OCI-LY7 (cell line): Measurements from ENCODE around the gene MAST1.

Source experiments
- EZH2phosphoT487 ChIP-seq: fragments of 200-600 bp; sonication (generic); IDR thresholded peaks from 2 replicates; pipeline ENCODE4 v1.6.1; 2018; ENCODE audit warnings: low read depth, borderline replicate concordance, mild to moderate bottlenecking, mixed run types, antibody characterized with exemption, low read length, moderate library complexity, mixed read lengths
- TF ChIP-seq, protein P1 (sequence below): fragments of 200-600 bp; sonication (generic); conservative IDR thresholded peaks from 2 replicates; pipeline ENCODE4 v1.5.1; 2014; ENCODE audit warnings: mild to moderate bottlenecking, antibody characterized with exemption, low read length, moderate library complexity, mixed read lengths

DNA sequence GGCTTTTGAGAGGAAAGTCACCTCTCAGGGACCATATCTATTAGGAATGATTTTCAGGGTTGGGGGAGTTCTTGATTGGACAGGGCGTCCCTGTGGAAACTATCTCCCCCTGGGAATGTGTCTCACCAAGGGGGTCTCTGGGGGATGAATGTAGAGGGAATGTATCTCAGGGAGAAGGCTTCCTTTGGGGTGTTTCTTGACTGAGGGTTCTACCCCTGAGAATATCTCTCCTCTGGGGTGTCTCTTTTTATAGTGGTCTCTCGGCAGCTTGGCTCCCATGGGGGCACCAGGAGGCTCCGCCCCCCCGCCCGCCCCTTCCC, 4.9 kb upstream of the MAST1 start:
- TF ChIP-seq, protein P1, sequence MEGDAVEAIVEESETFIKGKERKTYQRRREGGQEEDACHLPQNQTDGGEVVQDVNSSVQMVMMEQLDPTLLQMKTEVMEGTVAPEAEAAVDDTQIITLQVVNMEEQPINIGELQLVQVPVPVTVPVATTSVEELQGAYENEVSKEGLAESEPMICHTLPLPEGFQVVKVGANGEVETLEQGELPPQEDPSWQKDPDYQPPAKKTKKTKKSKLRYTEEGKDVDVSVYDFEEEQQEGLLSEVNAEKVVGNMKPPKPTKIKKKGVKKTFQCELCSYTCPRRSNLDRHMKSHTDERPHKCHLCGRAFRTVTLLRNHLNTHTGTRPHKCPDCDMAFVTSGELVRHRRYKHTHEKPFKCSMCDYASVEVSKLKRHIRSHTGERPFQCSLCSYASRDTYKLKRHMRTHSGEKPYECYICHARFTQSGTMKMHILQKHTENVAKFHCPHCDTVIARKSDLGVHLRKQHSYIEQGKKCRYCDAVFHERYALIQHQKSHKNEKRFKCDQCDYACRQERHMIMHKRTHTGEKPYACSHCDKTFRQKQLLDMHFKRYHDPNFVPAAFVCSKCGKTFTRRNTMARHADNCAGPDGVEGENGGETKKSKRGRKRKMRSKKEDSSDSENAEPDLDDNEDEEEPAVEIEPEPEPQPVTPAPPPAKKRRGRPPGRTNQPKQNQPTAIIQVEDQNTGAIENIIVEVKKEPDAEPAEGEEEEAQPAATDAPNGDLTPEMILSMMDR = no peak
- no peak for TF ChIP-seq EZH2phosphoT487
